Measurements from ENCODE around the gene DNAI1.

DNAI1 gene

DNA sequence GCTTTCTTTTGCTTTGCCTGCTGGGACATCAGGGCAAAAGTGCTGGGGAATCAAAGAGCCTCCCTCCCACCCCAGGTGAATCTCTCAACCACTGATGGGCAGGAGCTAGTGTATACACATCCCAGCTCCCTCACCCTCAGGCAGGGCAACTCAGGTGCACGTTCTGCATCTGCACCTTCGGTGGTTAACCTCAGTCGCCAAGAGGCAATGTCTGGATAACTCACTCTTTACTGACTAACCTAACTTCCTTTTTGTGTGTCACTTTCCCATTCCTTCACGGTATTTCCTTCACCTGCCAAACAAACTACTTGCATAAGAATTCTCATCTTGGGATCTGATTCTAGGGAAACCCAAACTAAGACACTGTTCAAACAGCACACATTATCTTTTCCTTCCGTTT, 104.7 kb downstream of the DNAI1 start:
- no peak for FAIRE-seq

DNA sequence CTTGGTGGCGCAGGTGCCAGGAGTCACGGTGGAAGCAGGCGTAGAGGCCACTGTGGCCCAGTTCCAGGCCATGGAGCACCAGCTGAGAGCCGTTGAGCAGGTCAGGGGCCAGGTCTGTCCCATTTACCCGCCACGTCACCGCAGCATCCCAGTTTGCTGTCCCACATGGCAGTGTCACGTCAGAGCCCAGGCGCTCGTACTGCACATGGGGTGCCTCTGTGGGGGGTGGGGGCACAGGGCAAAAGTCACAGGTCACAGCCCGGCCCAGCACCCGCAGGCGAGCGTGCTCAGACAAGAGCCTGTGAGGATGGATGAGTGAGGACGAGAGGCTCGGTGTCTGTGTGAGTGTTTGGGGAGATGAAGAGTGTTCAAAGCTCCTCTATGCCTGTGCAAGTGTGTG, 106.0 kb downstream of the DNAI1 start:
- no peak for FAIRE-seq

DNA sequence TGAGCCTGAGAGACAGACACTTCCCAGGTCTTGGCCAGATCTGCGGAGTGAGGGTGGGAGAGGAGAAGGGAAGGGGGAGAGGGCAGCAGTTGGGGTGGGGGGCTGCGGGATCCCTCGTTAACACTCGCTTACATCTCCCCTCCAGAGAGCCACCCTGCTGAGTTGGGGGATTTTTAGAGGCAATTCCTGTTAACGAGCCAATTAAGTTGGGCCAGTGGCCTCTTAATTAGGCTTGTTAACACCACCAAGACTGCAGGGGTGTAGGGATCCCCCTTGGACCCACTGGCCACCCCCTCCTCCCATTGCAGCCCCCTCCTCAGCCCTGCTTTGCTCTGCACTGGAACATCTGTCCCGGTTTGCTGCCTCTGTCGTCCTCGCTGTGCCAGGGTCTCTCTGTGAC, 107.3 kb downstream of the DNAI1 start:
- no peak for FAIRE-seq

DNA sequence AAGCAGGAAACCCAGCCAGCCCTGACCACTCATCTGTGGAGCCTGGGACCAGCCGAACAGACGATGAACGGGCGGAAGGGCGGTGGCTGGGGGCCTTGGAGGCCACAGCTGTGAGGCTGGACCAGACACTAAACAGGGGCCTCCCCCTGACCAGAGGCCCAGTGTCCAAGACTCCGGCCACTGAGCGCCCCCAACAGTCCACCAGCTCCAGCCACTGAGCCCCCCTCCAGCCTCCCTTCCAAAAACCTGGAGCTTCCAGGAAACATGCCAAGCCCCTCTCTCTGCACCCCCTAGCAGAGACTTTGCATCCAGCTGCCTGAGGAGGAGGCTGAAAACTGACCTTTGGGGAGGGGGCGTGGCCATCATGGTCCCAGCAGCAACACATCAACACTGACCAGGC, 107.7 kb downstream of the DNAI1 start:
- no peak for FAIRE-seq

DNA sequence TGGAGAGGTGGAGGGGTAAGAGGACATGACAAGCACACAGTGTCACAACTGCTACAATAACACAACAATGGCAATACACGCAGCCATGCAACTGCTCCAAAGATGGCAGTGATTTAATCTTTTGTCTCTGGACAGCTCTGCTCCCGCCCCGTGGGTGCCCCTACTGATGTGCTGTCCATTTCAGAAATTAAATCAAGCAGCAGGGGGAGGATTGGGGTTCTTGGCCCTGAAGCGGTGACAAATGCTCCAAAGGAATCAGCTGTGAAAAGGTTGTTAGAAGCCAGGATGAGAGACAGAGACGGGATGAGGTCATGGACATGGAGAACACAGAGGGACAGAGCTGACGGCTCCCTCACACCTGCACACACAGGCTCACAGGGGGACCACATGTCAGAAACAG, 108.4 kb downstream of the DNAI1 start:
- no peak for FAIRE-seq

DNA sequence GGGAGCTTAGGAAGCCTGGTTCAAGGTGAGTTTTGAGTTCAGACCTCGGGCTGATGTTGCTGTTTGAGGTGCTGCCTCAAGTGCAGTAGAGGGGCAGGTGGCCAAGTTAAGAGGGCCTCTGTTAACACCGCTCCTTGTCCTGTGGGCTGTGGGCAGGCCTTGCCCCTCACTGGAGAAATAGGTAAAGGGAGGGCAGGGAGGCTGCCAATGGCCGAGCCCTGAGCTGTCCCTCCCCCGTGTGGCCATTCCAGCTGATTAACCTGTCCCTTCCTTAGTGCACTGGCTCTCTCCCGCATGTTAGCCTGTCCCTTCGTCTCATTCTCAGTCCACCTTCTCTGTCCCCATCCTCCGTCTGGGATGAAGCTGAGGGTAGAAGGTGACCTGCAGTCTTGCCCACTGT, 109.5 kb downstream of the DNAI1 start:
- no peak for FAIRE-seq

DNA sequence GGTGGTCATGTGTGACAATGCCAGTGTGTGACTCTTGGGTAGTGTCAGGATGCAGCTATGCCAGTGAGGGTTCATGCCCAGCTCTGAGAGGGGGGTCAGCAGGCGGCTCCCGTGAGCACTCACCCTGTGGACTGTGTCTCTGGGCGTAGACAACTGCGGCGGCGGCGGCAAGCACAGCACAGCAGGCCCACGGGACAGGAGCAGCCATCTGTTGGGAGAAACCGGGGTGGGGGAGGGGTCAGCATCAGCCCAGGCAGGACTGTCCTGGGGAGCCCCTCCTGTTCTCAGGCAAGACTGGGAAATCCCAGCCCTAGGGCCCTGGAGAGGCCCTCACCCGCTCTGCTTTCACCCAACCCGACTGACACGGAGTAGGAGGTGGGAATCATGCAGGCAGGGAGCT, 110.2 kb downstream of the DNAI1 start:
- no peak for FAIRE-seq

DNA sequence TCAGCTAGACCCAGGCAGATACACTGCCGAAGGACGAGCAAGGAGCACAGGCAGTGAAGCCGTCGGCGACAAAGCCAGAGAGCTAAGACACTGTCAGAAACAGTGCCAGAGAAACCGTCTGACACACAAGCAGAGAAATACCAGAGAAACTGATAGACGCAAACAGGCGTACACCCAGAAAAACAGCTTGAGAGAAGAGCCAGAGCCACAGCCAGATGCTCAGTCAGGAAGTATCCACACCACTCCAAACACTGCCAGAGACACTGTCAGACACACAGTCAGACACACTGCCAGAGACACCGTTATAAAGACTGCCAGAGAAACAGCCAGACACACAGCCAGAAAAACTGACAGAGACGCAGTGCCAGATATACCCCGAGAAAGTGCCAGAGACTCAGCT, 111.8 kb downstream of the DNAI1 start:
- FAIRE-seq = no peak
